ENCODE data around the gene CASZ1. TPM values are rescaled to one million over a fixed set of nuclear protein-coding genes. Genes with fewer than 3 reads are reported as not detected.

The CASZ1 gene
- total and polyA plus RNA-seq, 10 of the 15 experiments (the other 5 are each of a cell fraction or from before 2014, with no cell fraction given), result 0.52 to 9.8 (median 3.7) TPM

DNA sequence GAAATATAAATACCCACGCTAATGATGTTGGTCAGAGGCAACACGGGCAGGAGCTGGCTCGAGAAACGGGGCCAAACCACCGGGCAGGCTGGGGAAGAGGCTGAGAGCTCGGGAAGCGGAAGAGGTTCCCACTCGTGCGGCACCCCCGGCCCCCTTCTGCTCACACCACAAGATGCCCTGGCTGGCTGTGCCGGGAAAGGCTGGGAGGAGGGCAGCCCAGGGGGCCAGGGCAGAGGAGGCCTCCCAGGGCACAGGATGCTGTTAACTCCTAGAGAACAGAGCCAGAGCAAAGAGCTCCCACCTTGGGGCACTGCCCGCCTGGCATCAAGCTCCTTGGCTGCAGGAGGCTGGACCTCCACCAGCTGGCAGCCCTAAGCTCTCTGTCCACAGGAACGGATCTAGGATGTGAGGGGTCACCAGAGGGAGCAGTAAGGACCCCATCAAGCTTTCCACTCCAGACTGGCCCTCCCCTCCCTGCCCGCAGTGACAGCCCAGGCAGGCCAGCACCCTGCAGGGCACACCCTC, 44.8 kb downstream of the CASZ1 start:
- BruUV-seq (replicated peaks), result no TSS peak
- Histone ChIP-seq H2AFZ (ENCODE audit: control insufficient read depth, low read depth, low read length) (no peak overlapping the region), H3K4me2 (ENCODE audit: control insufficient read depth, insufficient read depth) (no peak overlapping the region), H3K4me1 (ENCODE audit: control insufficient read depth, insufficient read depth, low read length) (no peaks in the 10 kb centered on the region), H4K20me1 (ENCODE audit: control insufficient read depth, insufficient read depth) (no peaks in the 10 kb centered on the region), H3K27me3 (replicated peaks in 1 of 2; ENCODE audit: control insufficient read depth in 2 of 2, insufficient read depth in 2 of 2, low read length in 1 of 2) (peaks cover 0 to 2% of the 10 kb centered on the region in 2 experiments; a peak in 1 of 4 replicates), H3K36me3 (ENCODE audit: control insufficient read depth in 2 of 2, insufficient read depth in 2 of 2, low read length in 1 of 2) (no peaks in the 10 kb centered on the region), H3K79me2 (ENCODE audit: control insufficient read depth, insufficient read depth, low read length) (no peaks in the 10 kb centered on the region), H3K9ac (ENCODE audit: control insufficient read depth, insufficient read depth, low read length) (no peak overlapping the region), H3K27ac (ENCODE audit: control insufficient read depth, insufficient read depth) (no peak overlapping the region), H3K9me3 (replicated peaks; ENCODE audit: control insufficient read depth, insufficient read depth, low read length) (no peaks in the 10 kb centered on the region), H3K4me3 (no peak overlapping the region)
- ATAC-seq (no peak), FAIRE-seq (no peak), DNase-seq (ENCODE audit: low read depth, low spot score) (no peak)
- 39% methylated on average over 14 of the region's 14 CpGs for whole genome bisulfite sequencing (ENCODE audit: insufficient coverage, insufficient replicate concordance, low lambda C conversion rate, missing lambda C conversion rate)
- intact Hi-C loops (cut with micrococcal nuclease; ENCODE audit: unreplicated experiment) (no loop called here), in situ Hi-C loops (cut with MboI) (no loop called here)
- ChIA-PET RAD21 (ENCODE audit: unreplicated experiment) (no interaction called here), POLR2A (no interaction called here), CTCF (interaction anchor here (1.0 to 1.5 kb wide), 2 partner anchors 257 to 286 kb away, joined by 3 read pairs; no protein-coding TSS in a partner anchor), SMC1A (ENCODE audit: uncharacterized antibody, unreplicated experiment) (no interaction called here)
- TF ChIP-seq ZNF207 (IDR thresholded peaks at IDR 0.05; ENCODE audit: borderline replicate concordance) (no peak), SREBF1 (IDR thresholded peaks at IDR 0.05; ENCODE audit: low read length) (no peak)

DNA sequence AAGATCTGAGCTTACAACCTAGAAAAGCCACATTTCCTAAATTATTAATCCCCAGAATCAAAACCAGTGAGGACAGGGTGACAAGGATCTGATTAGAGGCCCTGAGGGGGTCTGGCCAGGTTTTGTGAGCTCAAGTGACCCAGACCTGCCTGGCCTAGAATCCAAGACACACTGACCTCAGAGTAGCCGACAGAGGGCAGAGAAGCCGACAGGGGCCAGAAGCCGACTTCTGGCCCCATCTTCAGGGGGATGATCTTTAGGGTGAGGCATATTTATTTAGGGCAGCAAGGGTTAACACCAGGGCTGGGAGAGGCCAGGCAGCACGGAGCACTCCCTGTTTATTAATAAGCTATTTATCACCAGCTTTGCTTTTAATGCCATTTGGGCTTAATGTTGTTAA, 45.3 kb downstream of the CASZ1 start:
- ChIA-PET SMC1A (ENCODE audit: uncharacterized antibody, unreplicated experiment) (no interaction called here), RAD21 (ENCODE audit: unreplicated experiment) (no interaction called here), CTCF (interaction anchor here (1.0 to 1.5 kb wide), 2 partner anchors 256 to 286 kb away, joined by 3 read pairs; no protein-coding TSS in a partner anchor), POLR2A (no interaction called here)
- peaks cover 0 to 2% of the 10 kb centered on the region in 2 experiments; a peak in 1 of 4 replicates for H3K27me3 ChIP-seq (replicated peaks in 1 of 2; ENCODE audit: control insufficient read depth in 2 of 2, insufficient read depth in 2 of 2, low read length in 1 of 2)
- H3K36me3 ChIP-seq (ENCODE audit: control insufficient read depth in 2 of 2, insufficient read depth in 2 of 2, low read length in 1 of 2), result no peaks in the 10 kb centered on the region
- H3K9ac ChIP-seq (ENCODE audit: control insufficient read depth, insufficient read depth, low read length), result no peak overlapping the region
- no peaks in the 10 kb centered on the region for H3K79me2 ChIP-seq (ENCODE audit: control insufficient read depth, insufficient read depth, low read length)
- no peaks in the 10 kb centered on the region for H4K20me1 ChIP-seq (ENCODE audit: control insufficient read depth, insufficient read depth)
- FAIRE-seq (no peak), ATAC-seq (no peak), DNase-seq (ENCODE audit: low read depth, low spot score) (no peak)
- in situ Hi-C loops (cut with MboI) (no loop called here), intact Hi-C loops (cut with micrococcal nuclease; ENCODE audit: unreplicated experiment) (no loop called here)
- TF ChIP-seq BCL11A (IDR thresholded peaks at IDR 0.05; ENCODE audit: low read depth, low read length), result no peak
- no peak for TF ChIP-seq NFIC (IDR thresholded peaks at IDR 0.05; ENCODE audit: low read depth, low read length)
- TF ChIP-seq EZH2 (IDR thresholded peaks at IDR 0.05; ENCODE audit: borderline replicate concordance, control insufficient read depth, low read depth, low read length), result no peak
- TF ChIP-seq HDAC2 (IDR thresholded peaks at IDR 0.05), result no peak
- no peak for TF ChIP-seq NBN (IDR thresholded peaks at IDR 0.05)
- TF ChIP-seq, protein P1, sequence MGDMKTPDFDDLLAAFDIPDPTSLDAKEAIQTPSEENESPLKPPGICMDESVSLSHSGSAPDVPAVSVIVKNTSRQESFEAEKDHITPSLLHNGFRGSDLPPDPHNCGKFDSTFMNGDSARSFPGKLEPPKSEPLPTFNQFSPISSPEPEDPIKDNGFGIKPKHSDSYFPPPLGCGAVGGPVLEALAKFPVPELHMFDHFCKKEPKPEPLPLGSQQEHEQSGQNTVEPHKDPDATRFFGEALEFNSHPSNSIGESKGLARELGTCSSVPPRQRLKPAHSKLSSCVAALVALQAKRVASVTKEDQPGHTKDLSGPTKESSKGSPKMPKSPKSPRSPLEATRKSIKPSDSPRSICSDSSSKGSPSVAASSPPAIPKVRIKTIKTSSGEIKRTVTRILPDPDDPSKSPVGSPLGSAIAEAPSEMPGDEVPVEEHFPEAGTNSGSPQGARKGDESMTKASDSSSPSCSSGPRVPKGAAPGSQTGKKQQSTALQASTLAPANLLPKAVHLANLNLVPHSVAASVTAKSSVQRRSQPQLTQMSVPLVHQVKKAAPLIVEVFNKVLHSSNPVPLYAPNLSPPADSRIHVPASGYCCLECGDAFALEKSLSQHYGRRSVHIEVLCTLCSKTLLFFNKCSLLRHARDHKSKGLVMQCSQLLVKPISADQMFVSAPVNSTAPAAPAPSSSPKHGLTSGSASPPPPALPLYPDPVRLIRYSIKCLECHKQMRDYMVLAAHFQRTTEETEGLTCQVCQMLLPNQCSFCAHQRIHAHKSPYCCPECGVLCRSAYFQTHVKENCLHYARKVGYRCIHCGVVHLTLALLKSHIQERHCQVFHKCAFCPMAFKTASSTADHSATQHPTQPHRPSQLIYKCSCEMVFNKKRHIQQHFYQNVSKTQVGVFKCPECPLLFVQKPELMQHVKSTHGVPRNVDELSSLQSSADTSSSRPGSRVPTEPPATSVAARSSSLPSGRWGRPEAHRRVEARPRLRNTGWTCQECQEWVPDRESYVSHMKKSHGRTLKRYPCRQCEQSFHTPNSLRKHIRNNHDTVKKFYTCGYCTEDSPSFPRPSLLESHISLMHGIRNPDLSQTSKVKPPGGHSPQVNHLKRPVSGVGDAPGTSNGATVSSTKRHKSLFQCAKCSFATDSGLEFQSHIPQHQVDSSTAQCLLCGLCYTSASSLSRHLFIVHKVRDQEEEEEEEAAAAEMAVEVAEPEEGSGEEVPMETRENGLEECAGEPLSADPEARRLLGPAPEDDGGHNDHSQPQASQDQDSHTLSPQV (IDR thresholded peaks at IDR 0.05), result no peak
- TF ChIP-seq KAT2A (conservative IDR thresholded peaks at IDR 0.05; ENCODE audit: control insufficient read depth, low read depth, low read length), result no peak
- no peak for TF ChIP-seq SRF (IDR thresholded peaks at IDR 0.05; ENCODE audit: low read depth in 2 of 2, low read length in 2 of 2)
- no peak for TF ChIP-seq NRF1 (conservative IDR thresholded peaks at IDR 0.05; ENCODE audit: low read depth, low read length)
- TF ChIP-seq EGR1 (IDR thresholded peaks at IDR 0.05; ENCODE audit: borderline replicate concordance in 1 of 2, low read depth in 2 of 2, low read length in 2 of 2), result no peak
- TF ChIP-seq CEBPB (IDR thresholded peaks at IDR 0.05; ENCODE audit: borderline replicate concordance in 1 of 2, low read depth in 2 of 2, low read length in 2 of 2), result no peak
- no peak for TF ChIP-seq YBX1 (IDR thresholded peaks at IDR 0.05)
- 55% methylated on average over 4 of the region's 4 CpGs for WGBS (ENCODE audit: insufficient coverage, insufficient replicate concordance, low lambda C conversion rate, missing lambda C conversion rate)
- no peak overlapping the region for H3K4me3 ChIP-seq
- no peak overlapping the region for H3K4me2 ChIP-seq (ENCODE audit: control insufficient read depth, insufficient read depth)
- no TSS peak for BruUV-seq (replicated peaks)
- no peaks in the 10 kb centered on the region for H3K9me3 ChIP-seq (replicated peaks; ENCODE audit: control insufficient read depth, insufficient read depth, low read length)
- no peaks in the 10 kb centered on the region for H3K4me1 ChIP-seq (ENCODE audit: control insufficient read depth, insufficient read depth, low read length)
- no peak overlapping the region for H3K27ac ChIP-seq (ENCODE audit: control insufficient read depth, insufficient read depth)
- H2AFZ ChIP-seq (ENCODE audit: control insufficient read depth, low read depth, low read length), result no peak overlapping the region
